ENCODE data around the gene SLC35D2. TPM values are rescaled to one million over a fixed set of nuclear protein-coding genes. Genes with fewer than 3 reads are reported as not detected.

The SLC35D2 gene
- total and polyA plus RNA-seq, 10 donors, result 9.8 to 20.9 (median 13.5) TPM

- H3K27me3 ChIP-seq (replicated peaks in 1 of 7), result no peaks in the 10 kb centered on the region
- H3K4me3 ChIP-seq, result no peak overlapping the region
- peaks cover 0 to 32% (median 3%) of the 10 kb centered on the region in 6 donors for H3K36me3 ChIP-seq
- intact Hi-C loops (cut with DNase I; ENCODE audit: low total_unique reads), result no loop called here
- no peak for DNase-seq
- TF ChIP-seq CTCF (IDR thresholded peaks at IDR 0.05 in 8 of 11, conservative IDR thresholded peaks at IDR 0.05 in 3 of 11) (no peak), POLR2A (IDR thresholded peaks at IDR 0.05) (no peak), POLR2AphosphoS5 (IDR thresholded peaks at IDR 0.05) (no peak)
- H3K27ac ChIP-seq, result no peak overlapping the region
- H3K4me1 ChIP-seq, result peaks cover 0 to 27% (median 13%) of the 10 kb centered on the region in 6 donors
- no peaks in the 10 kb centered on the region for H3K9me3 ChIP-seq
These were observed 2.6 kb upstream of the SLC35D2 start for GRCh38 chr9:96386157-96386556.

DNA sequence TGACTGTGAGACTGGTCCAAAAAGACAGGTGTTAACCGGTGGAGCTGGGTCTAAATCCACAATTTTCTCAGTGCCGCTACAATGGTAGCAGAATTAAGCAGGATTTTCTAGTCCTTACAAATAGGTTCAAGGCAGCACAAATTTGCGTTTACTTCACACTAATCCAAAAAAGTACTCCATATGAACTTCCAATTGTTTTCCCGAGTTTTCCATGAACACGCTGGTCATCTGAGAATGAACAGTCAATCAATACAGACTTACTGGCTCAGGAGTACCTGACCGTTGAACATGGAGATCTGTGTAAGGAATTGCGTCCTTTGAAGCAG lies 709 bp downstream of the SLC35D2 start:
- WGBS, 5 donors, result 43 to 59% (median 54%) methylated on average over 7 of the region's 7 CpGs
- peak overlapping the region in 6 of 8 donors; percentile 66 to 83 (median 79) for H3K27ac ChIP-seq

GRCh38 chr9:96382175-96382574 lies 1.3 kb downstream of the SLC35D2 start:
- H3K4me1 ChIP-seq, result peaks cover 0 to 27% (median 13%) of the 10 kb centered on the region in 6 donors
- no peak for DNase-seq
- 64 to 97% (median 68%) methylated on average over 2 of the region's 2 CpGs for WGBS, 5 donors
- no peaks in the 10 kb centered on the region for H3K27me3 ChIP-seq (replicated peaks in 1 of 7)
- no peak for TF ChIP-seq POLR2A (IDR thresholded peaks at IDR 0.05)
- TF ChIP-seq CTCF (IDR thresholded peaks at IDR 0.05 in 8 of 11, conservative IDR thresholded peaks at IDR 0.05 in 3 of 11), result no peak
- TF ChIP-seq POLR2AphosphoS5 (IDR thresholded peaks at IDR 0.05), result no peak
- H3K9me3 ChIP-seq, result no peaks in the 10 kb centered on the region
- no peak overlapping the region for H3K27ac ChIP-seq
- no peaks in the 10 kb centered on the region for H3K36me3 ChIP-seq
- H3K4me3 ChIP-seq, result no peak overlapping the region
- intact Hi-C loops (cut with DNase I; ENCODE audit: low total_unique reads), result no loop called here

More for the DNA sequence above, 709 bp downstream of the SLC35D2 start:
- TF ChIP-seq CTCF (IDR thresholded peaks at IDR 0.05 in 8 of 11, conservative IDR thresholded peaks at IDR 0.05 in 3 of 11) (no peak), POLR2A (IDR thresholded peaks at IDR 0.05) (no peak), POLR2AphosphoS5 (IDR thresholded peaks at IDR 0.05) (no peak)
- peaks cover 0 to 27% (median 13%) of the 10 kb centered on the region in 6 donors for H3K4me1 ChIP-seq
- H3K36me3 ChIP-seq, result peaks cover 0 to 4% (median 0%) of the 10 kb centered on the region in 6 donors
- H3K4me3 ChIP-seq, result peak overlapping the region; percentile 44 to 80 (median 58)
- H3K27me3 ChIP-seq (replicated peaks in 1 of 7), result no peaks in the 10 kb centered on the region
- H3K9me3 ChIP-seq, result no peaks in the 10 kb centered on the region
- no peak for DNase-seq
- intact Hi-C loops (cut with DNase I; ENCODE audit: low total_unique reads), result no loop called here

DNA sequence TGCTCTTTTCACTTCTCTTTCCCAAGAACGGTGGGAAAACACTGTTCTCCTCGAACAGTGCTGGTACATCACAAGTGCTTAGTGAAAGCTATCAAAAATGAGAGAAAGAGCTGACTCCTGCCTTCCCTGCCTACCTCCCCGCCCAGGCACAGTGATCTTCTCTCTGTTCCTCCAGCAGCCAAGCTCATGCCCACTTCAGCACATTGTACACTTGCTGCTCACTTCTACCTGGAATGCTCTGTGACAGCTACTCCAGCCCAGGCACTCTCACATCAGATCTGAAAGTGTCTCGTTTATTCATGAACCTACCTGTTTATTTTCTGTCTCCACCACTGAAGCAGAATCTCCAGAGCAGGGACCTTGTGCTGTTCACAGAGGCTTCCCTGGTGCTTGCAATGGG lies 1.8 kb downstream of the SLC35D2 start:
- Histone ChIP-seq H3K36me3 (no peaks in the 10 kb centered on the region), H3K4me1 (peaks cover 0 to 27% (median 13%) of the 10 kb centered on the region in 6 donors), H3K27me3 (replicated peaks in 1 of 7) (no peaks in the 10 kb centered on the region), H3K9me3 (no peaks in the 10 kb centered on the region), H3K27ac (no peak overlapping the region), H3K4me3 (no peak overlapping the region)
- no peak for TF ChIP-seq CTCF (IDR thresholded peaks at IDR 0.05 in 8 of 11, conservative IDR thresholded peaks at IDR 0.05 in 3 of 11)
- no peak for TF ChIP-seq POLR2A (IDR thresholded peaks at IDR 0.05)
- TF ChIP-seq POLR2AphosphoS5 (IDR thresholded peaks at IDR 0.05), result no peak
- intact Hi-C loops (cut with DNase I; ENCODE audit: low total_unique reads), result no loop called here
- WGBS, 5 donors, result 89 to 93% (median 90%) methylated on average over 4 of the region's 4 CpGs
- no peak for DNase-seq

Measured in spleen (tissue), 11 donors.